ENCODE measurements around the gene CEP95.
A peak's percentile ranks its signal among the peaks of the same experiment; 100 is the strongest.

The CEP95 gene

GRCh38 chr17:64496786-64497564 is 9.8 kb upstream of the CEP95 start, which contains the start of gene POLG2:
Gene POLG2, minus strand, starts transcription at chr17:64497054. Its CDS starts 86 bp downstream, at chr17:64496968.
- DNase-seq, result peak; percentile 94 to 97 (median 96)

- DNase-seq, result peak in 1 of 3 donors; percentile 36
Measured at GRCh38 chr17:64497565-64498035, 9.2 kb upstream of the CEP95 start.

DNA sequence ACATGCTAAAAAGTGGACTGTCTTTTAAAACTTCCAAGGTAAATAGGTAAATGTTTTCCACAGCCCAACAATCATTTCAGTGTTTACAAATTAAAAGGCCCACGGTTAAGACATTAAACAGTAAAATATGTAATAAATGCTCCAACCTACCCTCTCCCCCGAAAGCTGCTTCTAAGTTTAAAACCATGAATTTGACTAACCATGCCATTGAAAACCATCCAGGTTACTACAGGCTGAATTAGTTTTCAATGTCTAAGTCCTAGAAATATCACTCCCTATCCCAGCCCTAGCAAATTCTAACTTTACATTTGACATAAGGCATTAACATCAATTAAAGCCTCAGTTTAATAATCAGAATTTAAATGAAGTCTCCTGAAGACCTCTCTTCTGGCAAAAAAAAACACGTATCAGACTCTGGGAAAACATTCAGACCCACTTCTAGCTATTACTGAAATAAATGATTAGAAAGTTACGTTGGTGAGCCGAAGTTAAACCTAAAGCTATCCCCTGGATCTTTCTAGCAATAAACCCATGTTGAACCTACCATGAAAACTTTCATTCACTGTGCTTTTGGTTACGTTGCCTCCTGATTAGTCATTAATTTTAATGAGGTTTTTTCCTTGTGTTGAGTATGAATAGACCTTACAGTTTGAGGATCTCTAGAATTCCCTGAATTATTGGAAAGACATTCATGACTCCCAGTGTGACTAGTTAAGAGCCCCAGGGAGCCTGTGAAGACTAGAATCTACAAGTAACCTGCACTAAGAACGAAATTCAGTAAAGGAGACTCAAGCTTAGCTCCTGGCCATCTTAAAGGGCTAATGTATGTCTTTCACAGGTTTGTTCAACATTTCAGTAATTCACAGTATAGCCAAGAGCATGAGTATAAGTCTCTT is 8.2 kb upstream of the CEP95 start:
- DNase-seq, result peak in 1 of 3 donors; percentile 36

DNA sequence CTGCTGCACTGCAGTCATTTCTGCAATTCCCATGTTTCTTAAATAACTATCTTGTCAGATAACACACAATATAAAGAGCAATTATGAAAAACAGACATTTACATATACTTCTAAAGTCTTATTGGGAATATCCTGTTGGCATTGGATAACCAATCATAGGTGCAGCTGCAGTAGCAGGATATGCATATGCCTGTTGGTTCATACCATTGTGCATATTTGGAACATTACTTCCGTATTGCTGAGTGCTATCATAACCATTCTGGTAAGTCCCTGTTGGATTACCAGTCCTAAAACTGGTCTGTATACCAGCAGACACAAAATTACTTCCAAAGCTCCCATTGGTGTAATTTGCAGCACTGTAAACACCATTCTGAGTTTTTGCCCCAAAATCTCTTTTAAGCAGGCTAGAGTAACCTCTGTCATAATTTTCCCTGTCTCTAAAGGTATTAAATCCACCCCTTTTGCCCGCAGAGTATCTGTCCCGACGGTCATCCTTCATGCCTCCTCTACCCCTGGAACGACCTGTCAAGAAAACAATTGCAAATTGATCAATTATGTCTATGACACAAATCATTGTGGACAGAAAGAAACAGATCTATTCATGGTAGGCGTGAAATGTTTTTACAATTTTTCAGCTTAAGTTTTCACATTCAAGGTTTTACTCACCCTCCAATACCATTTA is 6.8 kb upstream of the CEP95 start:
- DNase-seq, result peak in 1 of 3 donors; percentile 29

GRCh38 chr17:64500487-64500859 is 6.3 kb upstream of the CEP95 start:
- DNase-seq, result no peak

DNA sequence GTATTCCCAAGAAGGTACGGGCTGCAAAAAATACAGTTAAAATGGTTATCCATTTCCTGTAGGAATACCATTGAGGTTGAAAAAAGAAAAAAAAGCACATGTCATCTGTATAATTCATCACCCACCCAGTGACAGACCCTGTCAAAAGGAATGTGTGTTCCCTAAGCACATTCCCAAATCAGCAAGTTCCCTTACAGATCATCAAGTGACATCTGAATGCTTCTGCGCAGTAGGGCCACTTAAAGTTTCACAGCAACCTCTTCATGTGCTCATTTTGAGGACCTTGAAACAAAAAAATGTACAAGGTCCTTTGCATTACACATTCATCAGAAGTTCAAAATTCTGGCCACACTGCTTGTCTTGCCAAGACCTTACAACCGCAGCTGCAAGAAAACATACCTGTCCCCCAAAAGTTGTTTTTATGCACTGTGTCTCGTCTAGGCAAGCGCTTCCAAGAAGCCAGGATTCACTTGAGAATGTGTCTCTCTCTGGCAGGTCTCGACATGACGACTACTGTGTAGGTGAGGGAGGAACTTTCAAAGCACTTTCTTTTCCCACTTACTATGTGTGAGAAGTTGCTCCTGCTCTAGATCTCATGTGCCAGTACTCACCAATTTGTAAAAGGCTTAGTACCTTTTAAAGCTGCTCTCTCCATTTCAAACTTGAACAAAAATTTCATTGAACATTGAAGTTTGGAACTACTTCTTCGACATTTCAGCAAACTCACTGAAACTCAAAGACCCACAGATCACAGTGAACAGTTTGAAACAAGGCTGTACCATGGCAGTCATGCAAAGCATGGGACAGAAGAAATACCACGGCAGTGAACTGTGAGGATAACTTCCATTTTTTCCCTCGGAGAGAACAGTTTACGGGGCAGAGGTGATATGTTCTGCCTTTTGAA is 5.7 kb upstream of the CEP95 start:
- DNase-seq, result peak in 1 of 3 donors; percentile 15

GRCh38 chr17:64502021-64502420 is 4.8 kb upstream of the CEP95 start:
- peak in 2 of 3 donors; percentile 7 to 16 for DNase-seq

GRCh38 chr17:64502809-64503208 is 4.0 kb upstream of the CEP95 start:
- DNase-seq, result no peak

GRCh38 chr17:64503341-64503740 is 3.4 kb upstream of the CEP95 start:
- DNase-seq, result no peak

- no peak for DNase-seq
Measured at GRCh38 chr17:64503821-64504768, 2.7 kb upstream of the CEP95 start.

DNA sequence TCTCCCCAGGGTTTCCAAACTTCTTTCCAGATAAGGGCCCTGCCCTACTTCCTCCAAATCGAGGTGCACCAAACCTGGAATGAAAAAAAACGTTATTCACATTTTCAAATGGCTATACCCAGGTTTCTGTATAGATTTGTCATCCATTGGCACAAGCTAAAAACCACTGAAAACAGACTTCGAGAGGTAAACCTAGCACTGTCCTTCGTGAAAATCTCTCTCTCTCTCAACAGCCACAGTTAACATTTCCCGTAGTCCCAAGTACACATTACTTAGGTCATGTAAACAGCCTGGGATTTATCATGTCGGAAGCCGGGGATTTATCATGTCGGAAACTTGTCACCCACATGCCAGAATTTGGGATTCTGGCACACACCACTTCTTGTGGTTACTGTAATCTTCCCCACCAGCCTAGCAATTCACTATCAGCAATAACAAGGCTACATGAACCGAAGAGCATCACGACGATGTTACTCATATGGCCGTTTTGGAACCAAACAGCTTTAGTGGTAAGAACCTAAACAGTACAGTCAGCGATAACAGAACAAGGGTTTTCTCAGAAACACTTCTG is 1.9 kb upstream of the CEP95 start:
- peak in 1 of 3 donors; percentile 28 for DNase-seq

DNA sequence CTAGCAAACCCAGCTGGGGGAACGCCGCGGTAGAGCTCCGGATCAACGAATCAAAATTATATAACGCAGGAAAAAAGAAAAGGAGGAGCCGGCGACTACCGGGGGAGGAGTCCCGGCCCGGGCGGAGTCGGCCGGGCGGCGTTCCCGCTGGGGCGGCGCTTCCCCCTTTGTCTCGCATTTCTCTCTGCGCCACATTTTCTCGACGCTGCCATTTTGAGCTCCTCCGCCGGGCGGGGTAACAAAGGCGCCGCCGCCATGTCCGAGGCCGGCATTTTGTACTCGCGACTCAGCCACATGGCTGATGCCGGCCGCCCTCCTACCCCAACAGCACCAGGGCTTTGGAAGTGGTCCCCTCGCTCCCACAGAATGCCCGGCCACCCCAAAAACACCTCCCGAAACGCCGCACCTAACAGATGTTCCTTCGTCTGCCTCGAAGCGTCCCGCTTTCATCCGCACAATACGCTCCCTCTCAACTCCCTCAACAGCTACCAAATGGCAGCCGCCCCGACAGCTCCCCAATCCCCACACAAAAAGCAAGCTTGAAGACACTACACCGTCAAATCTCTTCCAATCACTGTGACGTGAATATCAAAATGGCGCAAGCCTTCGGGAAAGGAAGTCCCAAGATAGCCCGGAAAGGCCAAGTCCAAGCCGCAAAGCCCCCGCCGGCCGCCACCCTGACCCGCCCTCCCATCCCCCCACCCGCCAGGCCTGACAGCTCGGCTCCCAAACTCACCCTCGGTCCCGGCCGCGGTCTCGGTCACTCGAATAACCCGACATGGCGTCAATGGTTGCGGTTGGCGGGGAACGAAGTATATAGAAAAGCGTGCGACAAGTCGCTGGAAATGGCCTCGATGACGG is 1.2 kb upstream of the CEP95 start:
- DNase-seq, result peak; percentile 95

GRCh38 chr17:64506201-64506575 is 589 bp upstream of the CEP95 start, which contains the start of gene DDX5:
Gene DDX5, minus strand, starts transcription at chr17:64506289. Its CDS starts 170 bp downstream, at chr17:64506119.
- DNase-seq, result peak; percentile 99

GRCh38 chr17:64507413-64507782 is 621 bp downstream of the CEP95 start:
- peak; percentile 55 to 71 (median 60) for DNase-seq

GRCh38 chr17:64508683-64509082 is 1.9 kb downstream of the CEP95 start:
- peak in 1 of 3 donors; percentile 16 for DNase-seq

DNA sequence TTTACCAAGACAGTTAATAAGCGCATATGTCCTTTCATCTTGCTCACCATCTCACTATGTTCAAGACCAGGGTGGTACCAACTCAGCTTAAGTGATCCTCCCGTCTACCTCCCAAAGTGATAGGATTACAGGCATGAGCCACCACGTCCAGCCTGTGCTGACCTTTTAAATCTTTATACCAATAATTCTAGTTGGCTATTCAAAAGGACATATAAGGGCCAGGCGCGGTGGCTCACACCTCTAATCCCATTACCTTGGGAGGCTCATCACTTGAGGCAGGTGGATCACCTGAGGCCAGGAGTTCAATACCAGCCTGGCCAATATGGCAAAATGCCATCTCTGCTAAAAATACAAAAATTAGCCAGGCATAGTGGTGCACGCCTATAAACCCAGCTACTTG is 2.4 kb downstream of the CEP95 start:
- peak in 1 of 3 donors; percentile 15 for DNase-seq

DNA sequence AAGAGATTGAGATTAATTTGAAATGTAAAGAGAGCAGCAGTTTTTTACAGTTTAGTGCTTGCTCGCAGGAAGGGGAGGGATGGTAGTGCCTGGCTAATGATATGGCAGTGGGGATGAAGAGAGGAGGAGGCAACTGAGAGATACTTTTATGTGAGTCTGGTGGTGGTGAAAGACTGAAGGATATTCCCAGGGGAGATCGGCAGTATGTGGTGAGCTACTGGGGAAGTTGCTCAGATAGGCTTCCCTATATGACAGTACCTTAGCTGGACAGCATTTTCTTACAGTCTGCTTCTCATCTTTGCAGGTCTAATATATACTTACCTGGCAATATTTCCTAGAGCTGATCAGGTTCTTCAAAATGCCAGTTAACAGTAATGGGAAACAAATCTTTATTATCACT is 8.6 kb downstream of the CEP95 start:
- no peak for DNase-seq

GRCh38 chr17:64515829-64516228 is 9.1 kb downstream of the CEP95 start:
- DNase-seq, result no peak

DNA sequence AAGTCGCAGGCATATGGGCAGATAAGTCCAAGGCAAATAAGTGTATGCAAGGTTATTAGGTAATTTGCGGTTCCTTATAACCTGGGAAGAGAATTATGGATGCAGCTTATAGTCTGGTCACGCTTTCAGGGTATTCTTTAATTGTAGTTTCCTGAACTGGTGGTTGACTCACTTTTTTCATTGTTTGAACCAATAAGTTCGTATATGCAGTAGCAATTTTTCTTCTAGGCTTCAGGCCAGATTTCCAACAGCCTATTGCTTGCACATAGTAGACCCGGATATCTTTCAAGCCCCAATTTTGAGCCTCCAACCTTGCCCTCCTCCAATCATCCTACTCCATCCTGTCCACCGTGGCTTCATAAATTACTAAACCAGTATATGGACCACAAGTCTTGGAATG is 12.8 kb downstream of the CEP95 start:
- no peak for DNase-seq
